ENCODE measurements around the gene ARHGAP19. TPM values are rescaled to one million over a fixed set of nuclear protein-coding genes. Genes with fewer than 3 reads are reported as not detected.

The ARHGAP19 gene
- total and polyA plus RNA-seq, 9 of the 15 experiments (the other 6 are each of a cell fraction or from before 2014, with no cell fraction given), result 14.8 to 49.5 (median 26.8) TPM

GRCh38 chr10:97334370-97335175 is 42.1 kb upstream of the ARHGAP19 start, which contains the start of gene FRAT2 (continued):
- TF ChIP-seq CSDE1 (IDR thresholded peaks at IDR 0.05) (no peak), KDM1A (IDR thresholded peaks at IDR 0.05) (no peak), E2F3 (CRISPR knock-in tag; IDR thresholded peaks at IDR 0.05) (no peak), ZNF764 (CRISPR knock-in tag; IDR thresholded peaks at IDR 0.05; ENCODE audit: low read depth) (no peak), THRB (CRISPR knock-in tag; conservative IDR thresholded peaks at IDR 0.05) (no peak), HNRNPH1 (optimal IDR thresholded peaks at IDR 0.05; ENCODE audit: low read depth, low read length) (no peak), ZNF274 (IDR thresholded peaks at IDR 0.05; ENCODE audit: borderline replicate concordance, low read depth, low read length) (no peak), SRF (CRISPR knock-in tag; IDR thresholded peaks at IDR 0.05) (0 out of 4 replicates have a peak, but pooled peaks of 1 of the 2 experiments have one; percentile 15), RUNX1 (IDR thresholded peaks at IDR 0.05; ENCODE audit: low read depth) (no peak), ARNT (IDR thresholded peaks at IDR 0.05) (no peak), HDAC8 (tag; IDR thresholded peaks at IDR 0.05) (no peak), ZNF384 (IDR thresholded peaks at IDR 0.05; ENCODE audit: low read depth, low read length) (no peak), ZNF518B (CRISPR knock-in tag; IDR thresholded peaks at IDR 0.05) (no peak), ZNF57 (CRISPR knock-in tag; IDR thresholded peaks at IDR 0.05) (no peak), MXI1 (IDR thresholded peaks at IDR 0.05; ENCODE audit: low read depth, low read length) (no peak), TEAD4 (IDR thresholded peaks at IDR 0.05; ENCODE audit: low read length) (no peak), TEAD4 (CRISPR knock-in tag; IDR thresholded peaks at IDR 0.05; ENCODE audit: borderline replicate concordance) (no peak)

Data from K562 (cell line).